CD14-positive monocyte (primary cell): ENCODE results near the gene DCLK2. TPM values are rescaled to one million over a fixed set of nuclear protein-coding genes. Genes with fewer than 3 reads are reported as not detected.

ENCODE experiments used
- DNase-seq, 3 donors: peaks; one replicate each; pipeline ENCODE4 v3.0.0-alpha.2; 2011 to 2022
- H2AFZ ChIP-seq: 2 replicates; pipeline ENCODE4 v1.6.0; 2012; ENCODE audit warnings: mild to moderate bottlenecking, low read depth, low read length, inconsistent platforms; ENCODE audit not compliant: insufficient read depth, poor library complexity, severe bottlenecking
- H3K27ac ChIP-seq, 2 donors: 1 replicate in 1 of 2; 2 replicates in 1 of 2; pipeline ENCODE4 v1.5.1; 2012 to 2013; ENCODE audit warnings: low read length in 2 of 2, control low read depth in 1 of 2, inconsistent platforms in 1 of 2, low read depth in 1 of 2, mild to moderate bottlenecking in 1 of 2
- H3K27me3 ChIP-seq, 2 donors: one replicate each; pipeline versions ENCODE4 v1.6.0 to v1.6.1; 2011 to 2013; ENCODE audit warnings: low read length in 2 of 2; ENCODE audit not compliant: control insufficient read depth in 2 of 2, insufficient read depth in 2 of 2
- H3K36me3 ChIP-seq, 2 donors: replicated peaks in 1 of 2; 1 replicate in 1 of 2; 2 replicates in 1 of 2; pipeline versions ENCODE4 v1.5.1 to v1.6.1; 2012 to 2013; ENCODE audit warnings: low read length in 2 of 2, control low read depth in 1 of 2, inconsistent platforms in 1 of 2, mild to moderate bottlenecking in 1 of 2; ENCODE audit not compliant: insufficient read depth in 2 of 2, control insufficient read depth in 1 of 2
- H3K4me1 ChIP-seq, 2 donors: 1 replicate in 1 of 2; 2 replicates in 1 of 2; pipeline versions ENCODE4 v1.5.1 to v1.6.1; 2012 to 2013; ENCODE audit warnings: low read length in 2 of 2, control low read depth in 1 of 2, inconsistent platforms in 1 of 2, mild to moderate bottlenecking in 1 of 2, moderate library complexity in 1 of 2; ENCODE audit not compliant: insufficient read depth in 2 of 2, control insufficient read depth in 1 of 2
- H3K4me2 ChIP-seq: replicated peaks from 2 replicates; pipeline ENCODE3; 2012; ENCODE audit warnings: low read length, moderate library complexity, mild to moderate bottlenecking; ENCODE audit not compliant: poor library complexity, severe bottlenecking; ENCODE audit errors: extremely low read depth
- H3K4me3 ChIP-seq, 3 experiments: fragments of 200-600 bp in 1 of 3; sonication (generic) in 1 of 3; replicated peaks in 1 of 3; 1 replicate in 2 of 3; 2 replicates in 1 of 3; pipeline ENCODE4 v1.5.1; 2011 to 2013; ENCODE audit warnings: low read length in 3 of 3, mild to moderate bottlenecking in 3 of 3, control low read depth in 2 of 3, low read depth in 2 of 3, inconsistent platforms in 1 of 3, moderate library complexity in 1 of 3
- H3K79me2 ChIP-seq: 2 replicates; pipeline ENCODE4 v1.6.0; 2012; ENCODE audit warnings: mild to moderate bottlenecking, control low read depth, inconsistent platforms, low read length, moderate library complexity; ENCODE audit not compliant: insufficient read depth
- H3K9ac ChIP-seq: 2 replicates; pipeline ENCODE4 v1.6.0; 2017; ENCODE audit warnings: low read length, mild to moderate bottlenecking; ENCODE audit not compliant: insufficient read depth, poor library complexity, severe bottlenecking
- H3K9me3 ChIP-seq, 2 donors: replicated peaks in 1 of 2; 1 replicate in 1 of 2; 2 replicates in 1 of 2; pipeline versions ENCODE4 v1.5.1 to v1.6.1; 2012 to 2013; ENCODE audit warnings: low read length in 2 of 2, control low read depth in 1 of 2; ENCODE audit not compliant: control insufficient read depth in 1 of 2, insufficient read depth in 1 of 2
- H4K20me1 ChIP-seq: 2 replicates; pipeline ENCODE4 v1.6.0; 2012; ENCODE audit warnings: mild to moderate bottlenecking, low read length, control low read depth, moderate library complexity; ENCODE audit not compliant: insufficient read depth
- H3K27ac Mint-ChIP-seq, 7 donors: one replicate each; pipeline ENCODE4 v1.8.0; 2020; ENCODE audit warnings: mild to moderate bottlenecking in 7 of 7, mixed read lengths in 7 of 7, moderate library complexity in 6 of 7, inconsistent platforms in 2 of 7
- H3K27me3 Mint-ChIP-seq, 3 donors: one replicate each; pipeline ENCODE4 v1.8.0; 2021 to 2022; ENCODE audit warnings: low read depth in 3 of 3, mild to moderate bottlenecking in 3 of 3, mixed read lengths in 3 of 3, moderate library complexity in 3 of 3, inconsistent platforms in 1 of 3
- H3K36me3 Mint-ChIP-seq, 2 donors: one replicate each; pipeline ENCODE4 v1.8.0; 2020; ENCODE audit warnings: mixed read lengths in 2 of 2, inconsistent platforms in 1 of 2, mild to moderate bottlenecking in 1 of 2
- H3K4me1 Mint-ChIP-seq: one replicate; pipeline ENCODE4 v1.8.0; 2020; ENCODE audit warnings: mild to moderate bottlenecking, mixed read lengths
- H3K4me3 Mint-ChIP-seq, 2 donors: one replicate each; pipeline ENCODE4 v1.8.0; 2020; ENCODE audit warnings: mild to moderate bottlenecking in 2 of 2, mixed read lengths in 2 of 2, moderate library complexity in 1 of 2
- H3K9me3 Mint-ChIP-seq, 7 donors: one replicate each; pipeline ENCODE4 v1.8.0; 2020 to 2022; ENCODE audit warnings: mixed read lengths in 7 of 7, mild to moderate bottlenecking in 6 of 7, moderate library complexity in 6 of 7, inconsistent platforms in 2 of 7
- CTCF ChIP-seq: fragments of 200-600 bp; IDR thresholded peaks from one replicate; pipeline ENCODE4 v1.8.0; 2022; ENCODE audit warnings: antibody characterized with exemption, mild to moderate bottlenecking
- WGBS: methylation state at CpG from one replicate; pipeline ENCODE4 v1.1.5; 2013; ENCODE audit warnings: missing lambda C conversion rate; ENCODE audit not compliant: insufficient coverage; 5-methylcytosine and 5-hydroxymethylcytosine counted together
- intact Hi-C, 2 donors: fragments of 100-400 bp; cut with micrococcal nuclease; formaldehyde crosslinking; loops; one replicate each; pipeline versions ENCODE4 v1.15.0 to v1.15.1; 2023
- polyA plus RNA-seq, 3 donors: library from polyadenylated mRNA; depleted of rRNA in 1 of 3; unstranded in 2 of 3; stranded (reverse) in 1 of 3; fragments of 300-500 nt in 2 of 3; fragments of >200 nt in 1 of 3; fragmentation: Illumina TruSeq in 2 of 3; gene quantifications; 1 replicate in 2 of 3; 2 replicates in 1 of 3; pipeline ENCODE4 v1.2.3, GENCODE V29; 2012 to 2021

The DCLK2 gene
- polyA plus RNA-seq, 3 donors = 0.13 TPM; not detected in 2

- H3K27me3 Mint-ChIP-seq = peaks cover 0 to 2% (median 0%) of the 10 kb centered on the region in 3 donors
- DNase-seq = no peak
- H3K27ac Mint-ChIP-seq = no peak overlapping the region
- Histone ChIP-seq H3K36me3 (no peaks in the 10 kb centered on the region), H4K20me1 (no peaks in the 10 kb centered on the region), H3K27me3 (no peaks in the 10 kb centered on the region), H3K4me3 (no peak overlapping the region), H3K9ac (no peak overlapping the region), H3K4me2 (no peak overlapping the region), H3K79me2 (no peaks in the 10 kb centered on the region), H3K9me3 (peaks cover 0 to 1% of the 10 kb centered on the region in 2 donors), H2AFZ (no peak overlapping the region), H3K4me1 (no peaks in the 10 kb centered on the region), H3K27ac (no peak overlapping the region)
- intact Hi-C loops = no loop called here
- WGBS = 88% methylated on average over 1 of the region's 4 CpGs
- no peak overlapping the region for H3K4me3 Mint-ChIP-seq
- H3K9me3 Mint-ChIP-seq = peaks cover 0 to 5% (median 0%) of the 10 kb centered on the region in 7 donors
- no peaks in the 10 kb centered on the region for H3K36me3 Mint-ChIP-seq
- TF ChIP-seq CTCF = no peak
- no peaks in the 10 kb centered on the region for H3K4me1 Mint-ChIP-seq
These were observed 27.7 kb upstream of the DCLK2 start for GRCh38 chr4:150050566-150050965.

- no peak for DNase-seq
- no peak for TF ChIP-seq CTCF
- no peak overlapping the region for H2AFZ ChIP-seq
- H3K4me3 ChIP-seq = no peak overlapping the region
- H3K36me3 ChIP-seq = no peaks in the 10 kb centered on the region
- intact Hi-C loops = no loop called here
- no peaks in the 10 kb centered on the region for H3K4me1 Mint-ChIP-seq
- no peak overlapping the region for H3K27ac Mint-ChIP-seq
- H3K9me3 Mint-ChIP-seq = peaks cover 0 to 5% (median under 1%) of the 10 kb centered on the region in 7 donors
- no peaks in the 10 kb centered on the region for H3K36me3 Mint-ChIP-seq
- WGBS = 96% methylated on average over 2 of the region's 3 CpGs
- no peaks in the 10 kb centered on the region for H3K79me2 ChIP-seq
- H3K27ac ChIP-seq = no peak overlapping the region
- H3K9me3 ChIP-seq = peaks cover 0 to 4% of the 10 kb centered on the region in 2 donors
- H4K20me1 ChIP-seq = no peaks in the 10 kb centered on the region
- H3K4me3 Mint-ChIP-seq = no peak overlapping the region
- no peak overlapping the region for H3K9ac ChIP-seq
- H3K27me3 ChIP-seq = no peaks in the 10 kb centered on the region
- H3K4me2 ChIP-seq = no peak overlapping the region
- H3K27me3 Mint-ChIP-seq = peaks cover 0 to 2% (median 0%) of the 10 kb centered on the region in 3 donors
- H3K4me1 ChIP-seq = no peaks in the 10 kb centered on the region
These were observed 27.1 kb upstream of the DCLK2 start for GRCh38 chr4:150051111-150051510.
